MCF 10A (cell line): ENCODE measurements around the gene CEP112. TPM values are rescaled to one million over a fixed set of nuclear protein-coding genes. Genes with fewer than 3 reads are reported as not detected.

Experiments used
- BruUV-seq: library from RNA; stranded (reverse); fragments of 400-500 nt; replicated peaks from 2 replicates; lab custom pipeline; 2021; lab: Mats Ljungman, UMichigan
- CTCF ChIA-PET: fragments of 300-600 bp; sonication (Branson Sonifier 250); formaldehyde crosslinking; extraction: SDS; loops from one replicate; lab custom pipeline; 2021; ENCODE audit warnings: antibody characterized with exemption, inconsistent platforms; lab: Yijun Ruan, JAX
- POLR2A ChIA-PET: fragments of 300-600, 350-650 bp; sonication (Branson Sonifier 250); formaldehyde crosslinking; extraction: SDS; loops from one replicate; lab custom pipeline; 2020; ENCODE audit warnings: antibody characterized with exemption, inconsistent platforms; lab: Yijun Ruan, JAX
- DNase-seq: peaks from one replicate; pipeline ENCODE4 v3.0.0-alpha.2; 2018; ENCODE audit not compliant: unreplicated experiment
- H3K27ac Mint-ChIP-seq: one replicate; pipeline ENCODE4 v1.8.0; 2022; ENCODE audit warnings: mild to moderate bottlenecking, low read depth, mixed read lengths; ENCODE audit not compliant: unreplicated experiment
- H3K27me3 Mint-ChIP-seq: one replicate; pipeline ENCODE4 v1.8.0; 2022; ENCODE audit warnings: mixed read lengths; ENCODE audit not compliant: insufficient read depth, unreplicated experiment
- H3K36me3 Mint-ChIP-seq: one replicate; pipeline ENCODE4 v1.8.0; 2022; ENCODE audit warnings: mild to moderate bottlenecking, moderate library complexity, mixed read lengths; ENCODE audit not compliant: insufficient read depth, unreplicated experiment
- H3K4me1 Mint-ChIP-seq: one replicate; pipeline ENCODE4 v1.8.0; 2022; ENCODE audit warnings: mixed read lengths; ENCODE audit not compliant: insufficient read depth, unreplicated experiment
- H3K4me3 Mint-ChIP-seq: one replicate; pipeline ENCODE4 v1.8.0; 2022; ENCODE audit warnings: mild to moderate bottlenecking, moderate library complexity, mixed read lengths; ENCODE audit not compliant: unreplicated experiment
- H3K9me3 Mint-ChIP-seq: one replicate; pipeline ENCODE4 v1.8.0; 2022; ENCODE audit warnings: mixed read lengths; ENCODE audit not compliant: unreplicated experiment
- CTCF ChIP-seq: fragments of 200-600 bp; IDR thresholded peaks from one replicate; pipeline ENCODE4 v1.8.0; 2022; ENCODE audit warnings: antibody characterized with exemption, mild to moderate bottlenecking; ENCODE audit not compliant: unreplicated experiment
- intact Hi-C: fragments of 100-400 bp; cut with micrococcal nuclease; formaldehyde crosslinking; loops from 2 replicates; pipeline ENCODE4 v1.14.1; 2022
- total RNA-seq: library from RNA; stranded (reverse); gene quantifications from 2 replicates; pipeline ENCODE4 v1.2.3, GENCODE V29; 2022

Gene CEP112
- total RNA-seq, 1 experiment from 2014 or later: 8.1 TPM

DNA sequence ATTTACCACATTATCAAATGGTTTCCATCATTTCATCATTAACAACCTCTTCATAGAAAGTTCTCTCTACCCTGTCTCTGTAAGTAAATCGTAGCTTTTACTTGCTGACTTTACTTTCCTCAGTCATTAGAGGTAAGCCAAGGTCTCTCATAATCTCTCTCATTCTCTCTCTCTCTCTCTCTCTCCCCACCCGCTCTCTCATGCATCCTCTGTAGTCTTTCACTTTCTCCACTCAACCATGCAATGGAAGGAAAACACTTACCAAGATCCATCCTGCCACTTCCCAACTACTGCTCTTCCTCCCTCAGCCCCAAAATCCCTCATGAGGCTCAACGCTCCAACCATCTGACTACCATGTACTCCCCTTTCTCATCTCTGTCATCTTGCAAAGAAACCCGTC is 6.1 kb downstream of the CEP112 start:
- no peaks in the 10 kb centered on the region for H3K27me3 Mint-ChIP-seq
- ChIA-PET CTCF (interaction anchor here (1.0 kb wide), 1 partner anchor 57 kb away, joined by 3 read pairs; no protein-coding TSS in a partner anchor), POLR2A (no interaction called here)
- BruUV-seq: no TSS peak
- no peak for TF ChIP-seq CTCF
- peaks cover 2% of the 10 kb centered on the region for H3K4me1 Mint-ChIP-seq
- H3K27ac Mint-ChIP-seq: no peak overlapping the region
- no peak for DNase-seq
- no peaks in the 10 kb centered on the region for H3K36me3 Mint-ChIP-seq
- H3K4me3 Mint-ChIP-seq: no peak overlapping the region
- intact Hi-C loops: no loop called here
- no peaks in the 10 kb centered on the region for H3K9me3 Mint-ChIP-seq

DNA sequence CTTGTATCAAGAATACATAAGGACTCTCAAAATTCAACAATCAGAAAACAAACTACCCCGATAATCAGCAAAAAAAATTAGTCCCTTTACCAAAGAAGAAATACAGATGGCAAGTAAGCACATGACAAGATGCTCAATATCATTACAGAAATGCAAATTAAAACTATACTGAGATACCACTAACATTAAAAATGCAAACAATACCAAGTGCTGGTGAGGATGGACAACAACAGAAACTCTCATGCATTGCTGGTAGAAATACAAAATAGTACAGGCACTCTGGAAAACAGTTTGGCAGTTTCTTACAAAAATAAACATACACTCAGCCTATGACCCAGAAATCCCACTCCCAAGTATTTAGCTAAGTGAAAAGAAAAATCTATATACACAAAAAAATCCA is 7.5 kb downstream of the CEP112 start:
- TF ChIP-seq CTCF: no peak
- no peaks in the 10 kb centered on the region for H3K36me3 Mint-ChIP-seq
- H3K4me1 Mint-ChIP-seq: no peaks in the 10 kb centered on the region
- intact Hi-C loops: no loop called here
- no peak overlapping the region for H3K27ac Mint-ChIP-seq
- DNase-seq: no peak
- no peak overlapping the region for H3K4me3 Mint-ChIP-seq
- no peaks in the 10 kb centered on the region for H3K27me3 Mint-ChIP-seq
- ChIA-PET POLR2A (interaction anchor here (1.0 kb wide), 1 partner anchor 325 kb away, joined by 3 read pairs; no protein-coding TSS in a partner anchor), CTCF (interaction anchor here (0.6 kb wide), 1 partner anchor 312 kb away, joined by 3 read pairs; no protein-coding TSS in a partner anchor)
- no peaks in the 10 kb centered on the region for H3K9me3 Mint-ChIP-seq
- BruUV-seq: no TSS peak

DNA sequence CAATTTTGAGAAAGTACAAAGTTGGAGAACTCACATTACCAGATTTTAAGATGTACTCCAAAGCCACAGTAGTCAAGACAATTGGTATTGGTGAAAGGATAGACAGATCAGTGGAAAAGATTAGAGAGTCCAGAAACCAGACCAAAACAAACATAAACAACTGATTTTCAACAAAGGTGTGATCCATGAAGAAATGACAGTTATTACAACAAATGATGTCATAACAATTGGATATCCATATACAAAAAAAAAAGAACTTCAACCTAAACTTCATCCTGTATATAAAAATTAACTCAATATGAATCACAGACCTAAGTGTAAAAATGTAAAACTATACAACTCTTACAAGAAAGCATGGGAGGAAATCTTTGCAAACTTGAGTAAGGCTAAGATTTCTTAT is 8.4 kb downstream of the CEP112 start:
- intact Hi-C loops: no loop called here
- ChIA-PET POLR2A (interaction anchor here (1.0 to 1.2 kb wide), 2 partner anchors 8 to 326 kb away, joined by 3 read pairs; no protein-coding TSS in a partner anchor), CTCF (no interaction called here)
- no peak for DNase-seq
- H3K27ac Mint-ChIP-seq: no peak overlapping the region
- no peaks in the 10 kb centered on the region for H3K36me3 Mint-ChIP-seq
- BruUV-seq: no TSS peak
- no peaks in the 10 kb centered on the region for H3K27me3 Mint-ChIP-seq
- no peaks in the 10 kb centered on the region for H3K9me3 Mint-ChIP-seq
- TF ChIP-seq CTCF: no peak
- no peaks in the 10 kb centered on the region for H3K4me1 Mint-ChIP-seq
- H3K4me3 Mint-ChIP-seq: no peak overlapping the region

DNA sequence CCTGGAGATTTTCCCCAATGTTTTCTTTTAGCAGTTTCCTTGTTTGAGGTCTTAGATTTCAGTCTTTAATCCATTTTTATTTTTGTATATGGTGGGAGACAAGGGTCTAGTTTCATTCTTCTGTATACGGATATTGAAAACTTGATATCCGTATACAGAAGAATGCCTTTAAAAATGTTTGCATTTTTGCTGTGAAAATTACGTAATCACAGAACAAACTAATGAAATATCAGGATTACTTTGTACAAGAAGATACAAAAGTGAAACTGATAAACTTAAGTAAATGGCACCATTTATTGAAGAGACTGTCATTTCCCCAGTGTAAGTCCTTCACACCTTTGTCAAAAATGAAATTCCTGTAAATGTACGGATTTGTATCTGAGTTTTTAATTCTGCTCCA is 13.3 kb downstream of the CEP112 start:
- intact Hi-C loops: no loop called here
- CTCF ChIA-PET: no interaction called here
- no peaks in the 10 kb centered on the region for H3K27me3 Mint-ChIP-seq
- TF ChIP-seq CTCF: no peak
- no peak for DNase-seq
- H3K4me3 Mint-ChIP-seq: no peak overlapping the region
- POLR2A ChIA-PET: no interaction called here
- H3K36me3 Mint-ChIP-seq: no peaks in the 10 kb centered on the region
- no peaks in the 10 kb centered on the region for H3K9me3 Mint-ChIP-seq
- BruUV-seq: no TSS peak
- H3K27ac Mint-ChIP-seq: no peak overlapping the region
- H3K4me1 Mint-ChIP-seq: no peaks in the 10 kb centered on the region
